ENCODE results near the gene RMND5B.

DNA sequence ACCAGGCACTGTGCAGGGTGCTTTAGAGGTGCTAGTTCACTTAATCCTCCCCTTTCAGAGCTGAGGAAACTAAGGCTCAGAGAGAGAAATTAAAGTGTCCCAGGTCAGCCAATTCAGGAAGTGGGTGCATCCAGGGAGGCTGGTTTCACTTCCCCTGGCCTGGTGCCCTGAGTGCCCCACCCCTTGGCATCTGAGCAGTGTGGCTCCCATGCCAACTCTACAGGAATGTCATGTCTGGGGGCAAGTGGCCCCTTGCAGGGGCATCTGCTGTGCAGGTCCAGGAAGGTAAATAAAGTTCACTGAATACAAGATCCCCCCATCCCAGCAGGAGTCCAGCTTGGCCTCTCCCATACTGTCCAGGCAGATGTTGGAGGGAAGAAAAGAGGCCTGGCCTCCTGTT lies 21.8 kb upstream of the RMND5B start:
- TF ChIP-seq, protein P1, sequence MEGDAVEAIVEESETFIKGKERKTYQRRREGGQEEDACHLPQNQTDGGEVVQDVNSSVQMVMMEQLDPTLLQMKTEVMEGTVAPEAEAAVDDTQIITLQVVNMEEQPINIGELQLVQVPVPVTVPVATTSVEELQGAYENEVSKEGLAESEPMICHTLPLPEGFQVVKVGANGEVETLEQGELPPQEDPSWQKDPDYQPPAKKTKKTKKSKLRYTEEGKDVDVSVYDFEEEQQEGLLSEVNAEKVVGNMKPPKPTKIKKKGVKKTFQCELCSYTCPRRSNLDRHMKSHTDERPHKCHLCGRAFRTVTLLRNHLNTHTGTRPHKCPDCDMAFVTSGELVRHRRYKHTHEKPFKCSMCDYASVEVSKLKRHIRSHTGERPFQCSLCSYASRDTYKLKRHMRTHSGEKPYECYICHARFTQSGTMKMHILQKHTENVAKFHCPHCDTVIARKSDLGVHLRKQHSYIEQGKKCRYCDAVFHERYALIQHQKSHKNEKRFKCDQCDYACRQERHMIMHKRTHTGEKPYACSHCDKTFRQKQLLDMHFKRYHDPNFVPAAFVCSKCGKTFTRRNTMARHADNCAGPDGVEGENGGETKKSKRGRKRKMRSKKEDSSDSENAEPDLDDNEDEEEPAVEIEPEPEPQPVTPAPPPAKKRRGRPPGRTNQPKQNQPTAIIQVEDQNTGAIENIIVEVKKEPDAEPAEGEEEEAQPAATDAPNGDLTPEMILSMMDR (IDR thresholded peaks at IDR 0.05; ENCODE audit: low read depth, low read length, missing input control) = no peak
- TF ChIP-seq, protein P2, sequence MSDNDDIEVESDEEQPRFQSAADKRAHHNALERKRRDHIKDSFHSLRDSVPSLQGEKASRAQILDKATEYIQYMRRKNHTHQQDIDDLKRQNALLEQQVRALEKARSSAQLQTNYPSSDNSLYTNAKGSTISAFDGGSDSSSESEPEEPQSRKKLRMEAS (IDR thresholded peaks at IDR 0.05) = no peak
- TF ChIP-seq, protein P3, sequence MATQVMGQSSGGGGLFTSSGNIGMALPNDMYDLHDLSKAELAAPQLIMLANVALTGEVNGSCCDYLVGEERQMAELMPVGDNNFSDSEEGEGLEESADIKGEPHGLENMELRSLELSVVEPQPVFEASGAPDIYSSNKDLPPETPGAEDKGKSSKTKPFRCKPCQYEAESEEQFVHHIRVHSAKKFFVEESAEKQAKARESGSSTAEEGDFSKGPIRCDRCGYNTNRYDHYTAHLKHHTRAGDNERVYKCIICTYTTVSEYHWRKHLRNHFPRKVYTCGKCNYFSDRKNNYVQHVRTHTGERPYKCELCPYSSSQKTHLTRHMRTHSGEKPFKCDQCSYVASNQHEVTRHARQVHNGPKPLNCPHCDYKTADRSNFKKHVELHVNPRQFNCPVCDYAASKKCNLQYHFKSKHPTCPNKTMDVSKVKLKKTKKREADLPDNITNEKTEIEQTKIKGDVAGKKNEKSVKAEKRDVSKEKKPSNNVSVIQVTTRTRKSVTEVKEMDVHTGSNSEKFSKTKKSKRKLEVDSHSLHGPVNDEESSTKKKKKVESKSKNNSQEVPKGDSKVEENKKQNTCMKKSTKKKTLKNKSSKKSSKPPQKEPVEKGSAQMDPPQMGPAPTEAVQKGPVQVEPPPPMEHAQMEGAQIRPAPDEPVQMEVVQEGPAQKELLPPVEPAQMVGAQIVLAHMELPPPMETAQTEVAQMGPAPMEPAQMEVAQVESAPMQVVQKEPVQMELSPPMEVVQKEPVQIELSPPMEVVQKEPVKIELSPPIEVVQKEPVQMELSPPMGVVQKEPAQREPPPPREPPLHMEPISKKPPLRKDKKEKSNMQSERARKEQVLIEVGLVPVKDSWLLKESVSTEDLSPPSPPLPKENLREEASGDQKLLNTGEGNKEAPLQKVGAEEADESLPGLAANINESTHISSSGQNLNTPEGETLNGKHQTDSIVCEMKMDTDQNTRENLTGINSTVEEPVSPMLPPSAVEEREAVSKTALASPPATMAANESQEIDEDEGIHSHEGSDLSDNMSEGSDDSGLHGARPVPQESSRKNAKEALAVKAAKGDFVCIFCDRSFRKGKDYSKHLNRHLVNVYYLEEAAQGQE (IDR thresholded peaks at IDR 0.05) = no peak
- TF ChIP-seq EGR1 (IDR thresholded peaks at IDR 0.05; ENCODE audit: low read depth in 2 of 2) = no peak
- TF ChIP-seq YY1 (IDR thresholded peaks at IDR 0.05) = no peak
- no peak for TF ChIP-seq FOXA1 (IDR thresholded peaks at IDR 0.05)
- no peak for TF ChIP-seq RAD21 (IDR thresholded peaks at IDR 0.05)
- TF ChIP-seq TAF1 (conservative IDR thresholded peaks at IDR 0.05) = no peak
- no peak for TF ChIP-seq SP1 (IDR thresholded peaks at IDR 0.05)
- TF ChIP-seq, protein P4, sequence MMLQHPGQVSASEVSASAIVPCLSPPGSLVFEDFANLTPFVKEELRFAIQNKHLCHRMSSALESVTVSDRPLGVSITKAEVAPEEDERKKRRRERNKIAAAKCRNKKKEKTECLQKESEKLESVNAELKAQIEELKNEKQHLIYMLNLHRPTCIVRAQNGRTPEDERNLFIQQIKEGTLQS (IDR thresholded peaks at IDR 0.05) = no peak
- no peak for TF ChIP-seq JUND (IDR thresholded peaks at IDR 0.05)

All from liver (tissue), 3 donors.